Sigmoid colon (tissue), 7 donors: ENCODE data around the gene ARHGEF10L. TPM values are rescaled to one million over a fixed set of nuclear protein-coding genes. Genes with fewer than 3 reads are reported as not detected.

Experiments used
- DNase-seq: peaks from one replicate; pipeline ENCODE4 v3.0.0-alpha.2; 2019
- H3K27ac ChIP-seq, 4 donors: fragments of 200-600 bp; sonication (generic); one replicate each; pipeline ENCODE4 v1.5.1; 2016 to 2019; ENCODE audit warnings: mild to moderate bottlenecking in 1 of 4
- H3K27me3 ChIP-seq, 3 donors: fragments of 200-600 bp; sonication (generic); one replicate each; pipeline ENCODE4 v1.5.1; 2019; ENCODE audit warnings: mild to moderate bottlenecking in 1 of 3
- H3K36me3 ChIP-seq, 4 donors: fragments of 200-600 bp; sonication (generic); one replicate each; pipeline ENCODE4 v1.5.1; 2016 to 2019
- H3K4me1 ChIP-seq, 4 donors: fragments of 200-600 bp; sonication (generic); one replicate each; pipeline ENCODE4 v1.5.1; 2017 to 2019
- H3K4me3 ChIP-seq, 4 donors: fragments of 200-600 bp; sonication (generic); one replicate each; pipeline ENCODE4 v1.5.1; 2017 to 2019; ENCODE audit warnings: mild to moderate bottlenecking in 2 of 4, moderate library complexity in 1 of 4
- H3K9me3 ChIP-seq, 4 donors: fragments of 200-600 bp in 3 of 4; sonication (generic) in 3 of 4; one replicate each; pipeline versions ENCODE4 v1.5.1 to v1.6.1; 2013 to 2019
- EP300 ChIP-seq, 4 donors: sonication (generic); formaldehyde crosslinking; IDR thresholded peaks; one replicate each; pipeline ENCODE4 v1.6.1; 2017; ENCODE audit warnings: antibody characterized with exemption in 4 of 4
- POLR2A ChIP-seq, 2 donors: fragments of 450-650 bp; IDR thresholded peaks; one replicate each; pipeline ENCODE4 v1.6.1; 2016; ENCODE audit warnings: antibody characterized with exemption in 2 of 2, mild to moderate bottlenecking in 2 of 2, moderate library complexity in 2 of 2
- POLR2AphosphoS5 ChIP-seq, 4 donors: sonication (generic); formaldehyde crosslinking; IDR thresholded peaks; one replicate each; pipeline ENCODE4 v1.6.1; 2017; ENCODE audit warnings: antibody characterized with exemption in 4 of 4
- WGBS, 2 donors: extraction: QIAGEN DNeasy Blood & Tissue Kit; methylation state at CpG; one replicate each; pipeline ENCODE4 v1.1.7; 2013; 5-methylcytosine and 5-hydroxymethylcytosine counted together
- intact Hi-C: fragments of 100-400 bp; cut with DNase I; formaldehyde crosslinking; loops from one replicate; pipeline ENCODE4 v1.15.1; 2023
- polyA plus RNA-seq, 3 donors: library from polyadenylated mRNA; stranded (reverse); fragments of 200-250 nt; gene quantifications; one replicate each; pipeline ENCODE4 v1.2.3, GENCODE V29; 2013
- total RNA-seq, 4 donors: library from RNA; depleted of rRNA; stranded (reverse); fragments of >200 nt; gene quantifications; one replicate each; pipeline ENCODE4 v1.1.0, GENCODE V29; 2016
- TF ChIP-seq, protein P1 (sequence below), 4 experiments: fragments of 450-650 bp in 3 of 4; fragments of 200-600 bp in 1 of 4; IDR thresholded peaks; one replicate each; pipeline ENCODE4 v1.5.1; 2016 to 2019; ENCODE audit warnings: antibody characterized with exemption in 4 of 4, mild to moderate bottlenecking in 3 of 4, moderate library complexity in 2 of 4
- donor health status: healthy with polysubstance abuse.
- donor health status: Bipolar disorder and iron deficiency.
- donor health status: healthy.

The ARHGEF10L gene
- total and polyA plus RNA-seq, 7 donors: 25.0 to 76.2 (median 33.0) TPM

DNA sequence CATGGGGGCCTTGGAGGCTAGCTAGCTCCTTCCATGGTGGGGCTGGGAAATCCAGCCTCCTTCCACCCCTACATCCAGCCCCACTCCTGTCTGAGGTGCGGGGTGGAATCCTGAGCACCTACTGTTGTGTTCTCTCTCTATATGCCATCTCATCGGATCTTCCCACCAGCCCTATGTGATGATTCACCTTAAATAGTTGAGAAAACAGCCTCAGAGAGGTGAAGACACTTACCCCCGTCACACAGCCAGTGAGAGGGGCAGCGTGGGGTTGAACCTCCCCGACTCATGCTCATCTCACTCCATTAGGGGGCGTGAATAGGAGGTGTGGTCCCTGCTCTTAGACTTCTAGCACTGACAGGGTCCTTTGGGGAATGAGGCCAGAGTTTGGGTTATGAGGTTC is 184.7 kb downstream of the ARHGEF10L start:
- no peak for DNase-seq
- Histone ChIP-seq H3K9me3 (no peaks in the 10 kb centered on the region), H3K36me3 (no peaks in the 10 kb centered on the region), H3K27ac (no peak overlapping the region), H3K4me3 (no peak overlapping the region), H3K27me3 (peaks cover 0 to 5% (median 0%) of the 10 kb centered on the region in 3 donors), H3K4me1 (no peaks in the 10 kb centered on the region)
- TF ChIP-seq, protein P1, sequence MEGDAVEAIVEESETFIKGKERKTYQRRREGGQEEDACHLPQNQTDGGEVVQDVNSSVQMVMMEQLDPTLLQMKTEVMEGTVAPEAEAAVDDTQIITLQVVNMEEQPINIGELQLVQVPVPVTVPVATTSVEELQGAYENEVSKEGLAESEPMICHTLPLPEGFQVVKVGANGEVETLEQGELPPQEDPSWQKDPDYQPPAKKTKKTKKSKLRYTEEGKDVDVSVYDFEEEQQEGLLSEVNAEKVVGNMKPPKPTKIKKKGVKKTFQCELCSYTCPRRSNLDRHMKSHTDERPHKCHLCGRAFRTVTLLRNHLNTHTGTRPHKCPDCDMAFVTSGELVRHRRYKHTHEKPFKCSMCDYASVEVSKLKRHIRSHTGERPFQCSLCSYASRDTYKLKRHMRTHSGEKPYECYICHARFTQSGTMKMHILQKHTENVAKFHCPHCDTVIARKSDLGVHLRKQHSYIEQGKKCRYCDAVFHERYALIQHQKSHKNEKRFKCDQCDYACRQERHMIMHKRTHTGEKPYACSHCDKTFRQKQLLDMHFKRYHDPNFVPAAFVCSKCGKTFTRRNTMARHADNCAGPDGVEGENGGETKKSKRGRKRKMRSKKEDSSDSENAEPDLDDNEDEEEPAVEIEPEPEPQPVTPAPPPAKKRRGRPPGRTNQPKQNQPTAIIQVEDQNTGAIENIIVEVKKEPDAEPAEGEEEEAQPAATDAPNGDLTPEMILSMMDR (IDR thresholded peaks at IDR 0.05): no peak
- TF ChIP-seq POLR2A (IDR thresholded peaks at IDR 0.05) (no peak), POLR2AphosphoS5 (IDR thresholded peaks at IDR 0.05) (no peak), EP300 (IDR thresholded peaks at IDR 0.05) (no peak)
- WGBS, 2 donors: 87% methylated on average over 6 of the region's 6 CpGs
- intact Hi-C loops: no loop called here

DNA sequence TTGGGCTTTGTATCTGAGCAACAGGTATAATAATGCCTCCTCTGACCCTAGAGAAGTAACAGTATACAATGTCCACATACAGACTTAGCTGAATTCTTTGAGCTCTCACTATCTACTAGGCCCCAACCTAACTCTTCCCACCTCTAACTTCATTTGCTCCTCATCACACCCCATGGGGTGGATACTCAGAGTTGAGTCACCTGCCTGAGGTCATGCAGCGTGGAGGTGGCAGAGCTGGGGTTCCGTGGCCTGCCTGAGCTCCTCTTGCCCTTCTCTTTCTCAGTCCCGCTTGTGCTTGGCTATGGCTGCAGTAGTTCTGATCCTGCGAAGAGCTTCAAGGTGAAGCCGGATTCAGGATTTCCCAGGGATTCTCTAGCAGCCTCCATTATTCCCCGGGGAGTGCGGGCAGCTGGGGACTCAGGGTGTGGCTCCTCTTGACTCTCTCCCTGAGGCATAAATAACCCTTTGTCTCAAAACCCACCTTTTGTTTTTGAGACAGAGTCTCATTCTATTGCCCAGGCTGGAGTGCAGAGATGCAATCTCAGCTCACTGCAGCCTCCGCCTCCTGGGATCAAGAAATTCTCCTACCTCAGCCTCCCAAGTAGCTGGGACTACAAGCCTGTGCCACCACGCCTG is 185.7 kb downstream of the ARHGEF10L start:
- 50 to 82% methylated on average over 9 of the region's 9 CpGs for WGBS, 2 donors
- H3K9me3 ChIP-seq: no peaks in the 10 kb centered on the region
- no peak overlapping the region for H3K27ac ChIP-seq
- intact Hi-C loops: no loop called here
- TF ChIP-seq EP300 (IDR thresholded peaks at IDR 0.05) (no peak), POLR2A (IDR thresholded peaks at IDR 0.05) (no peak), POLR2AphosphoS5 (IDR thresholded peaks at IDR 0.05) (no peak)
- TF ChIP-seq, protein P1 (IDR thresholded peaks at IDR 0.05): no peak
- no peak for DNase-seq
- no peak overlapping the region for H3K4me3 ChIP-seq
- peaks cover 0 to 5% (median 0%) of the 10 kb centered on the region in 3 donors for H3K27me3 ChIP-seq
- no peaks in the 10 kb centered on the region for H3K36me3 ChIP-seq
- no peaks in the 10 kb centered on the region for H3K4me1 ChIP-seq

DNA sequence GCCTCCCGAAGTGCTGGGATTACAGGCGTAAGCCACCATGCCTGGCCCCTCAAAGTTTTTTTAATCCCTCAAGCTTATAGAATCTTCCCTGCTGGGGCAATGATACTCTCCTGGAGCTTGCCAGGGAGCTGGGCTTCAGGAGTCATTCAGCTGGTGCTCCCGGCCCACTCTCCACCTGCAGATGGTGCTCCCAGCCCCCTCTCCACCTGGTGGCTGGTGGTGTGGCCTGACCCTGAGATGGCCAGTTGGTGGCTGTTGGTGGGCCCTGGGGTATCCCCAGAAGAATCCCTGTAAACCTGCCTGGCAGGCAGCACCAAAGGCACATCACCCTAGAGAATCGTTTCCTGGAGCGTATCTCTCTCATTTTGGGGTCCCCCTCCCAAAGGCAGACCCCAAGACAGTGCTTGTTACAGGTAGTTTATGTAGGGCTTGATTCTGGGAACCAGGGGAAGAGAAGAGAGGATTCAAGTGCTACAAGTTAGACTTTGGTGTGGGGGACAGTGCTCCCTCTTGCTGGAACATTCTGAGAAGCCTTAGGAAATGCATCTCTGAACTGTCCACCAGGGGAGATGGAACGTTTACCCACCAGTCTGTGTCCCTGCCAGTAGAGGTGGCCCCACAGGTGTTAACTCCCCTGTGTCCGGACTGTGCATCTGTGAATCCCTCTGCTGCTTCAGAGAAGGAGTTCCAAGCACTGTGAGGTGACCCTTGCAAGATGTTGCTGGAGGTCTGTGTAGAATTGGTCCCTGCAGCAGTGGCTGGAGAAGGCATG is 186.5 kb downstream of the ARHGEF10L start:
- H3K27ac ChIP-seq: no peak overlapping the region
- WGBS, 2 donors: 65 to 71% methylated on average over 7 of the region's 7 CpGs
- H3K9me3 ChIP-seq: no peaks in the 10 kb centered on the region
- no peaks in the 10 kb centered on the region for H3K4me1 ChIP-seq
- no peak overlapping the region for H3K4me3 ChIP-seq
- no peaks in the 10 kb centered on the region for H3K36me3 ChIP-seq
- intact Hi-C loops: no loop called here
- DNase-seq: no peak
- H3K27me3 ChIP-seq: peaks cover 0 to 5% (median 0%) of the 10 kb centered on the region in 3 donors
- TF ChIP-seq, protein P1 (IDR thresholded peaks at IDR 0.05): no peak
- TF ChIP-seq POLR2AphosphoS5 (IDR thresholded peaks at IDR 0.05) (no peak), POLR2A (IDR thresholded peaks at IDR 0.05) (no peak), EP300 (IDR thresholded peaks at IDR 0.05) (no peak)

DNA sequence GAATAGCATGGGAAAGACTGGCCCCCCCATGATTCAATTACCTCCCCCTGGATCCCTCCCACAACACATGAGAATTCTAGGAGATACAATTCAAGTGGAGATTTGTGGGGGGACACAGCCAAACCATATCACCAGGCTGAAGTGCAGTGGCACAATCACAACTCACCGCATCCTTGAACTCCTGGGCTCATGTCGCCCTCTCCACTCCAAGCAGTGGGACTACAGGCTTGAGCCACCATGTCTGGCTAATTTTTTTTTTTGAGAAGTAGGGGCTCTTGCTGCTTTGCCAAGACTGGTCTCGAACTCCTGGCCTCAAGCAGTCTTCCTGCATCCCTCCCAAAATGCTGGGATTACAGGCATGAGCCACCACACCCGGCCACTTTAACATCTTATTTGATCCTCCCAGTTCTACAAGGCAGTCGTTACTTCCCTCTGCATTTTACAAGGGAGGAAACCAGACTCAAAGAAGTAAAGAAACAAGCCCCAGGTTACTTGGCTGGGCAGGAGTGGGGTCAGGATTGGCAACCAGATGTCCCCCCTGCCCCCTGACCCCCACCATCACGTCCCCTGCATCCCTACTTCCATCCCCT is 188.7 kb downstream of the ARHGEF10L start:
- Histone ChIP-seq H3K36me3 (no peaks in the 10 kb centered on the region), H3K9me3 (no peaks in the 10 kb centered on the region), H3K4me1 (no peaks in the 10 kb centered on the region), H3K4me3 (no peak overlapping the region), H3K27me3 (peaks cover 0 to 5% (median 0%) of the 10 kb centered on the region in 3 donors), H3K27ac (no peak overlapping the region)
- no peak for DNase-seq
- TF ChIP-seq POLR2A (IDR thresholded peaks at IDR 0.05) (no peak), EP300 (IDR thresholded peaks at IDR 0.05) (no peak), POLR2AphosphoS5 (IDR thresholded peaks at IDR 0.05) (no peak)
- TF ChIP-seq, protein P1 (IDR thresholded peaks at IDR 0.05): no peak
- 79 to 81% methylated on average over 6 of the region's 6 CpGs for WGBS, 2 donors
- intact Hi-C loops: no loop called here
